Activated CD8-positive, alpha-beta T cell treated with anti-CD3 and anti-CD28 coated beads for 36 hours (primary cell): Measurements from ENCODE around the gene MAP2. TPM values are rescaled to one million over a fixed set of nuclear protein-coding genes. Genes with fewer than 3 reads are reported as not detected.

Source experiments
- ATAC-seq: fragments of 200-7000 bp; cut with Tn5 transposase; one replicate; pipeline ENCODE4 v1.10.0; 2021; ENCODE audit warnings: mild to moderate bottlenecking, moderate library complexity
- CTCF ChIA-PET: fragments of 350-600 bp; sonication (Branson Sonifier 250); formaldehyde crosslinking; loops from one replicate; lab custom pipeline; 2021; ENCODE audit warnings: antibody characterized with exemption; lab: Charles Lee
- POLR2A ChIA-PET: fragments of 350-600 bp; sonication (Branson Sonifier 250); formaldehyde crosslinking; loops from one replicate; lab custom pipeline; 2021; ENCODE audit warnings: antibody characterized with exemption; lab: Charles Lee
- DNase-seq: peaks from one replicate; pipeline ENCODE4 v3.0.0-alpha.2; 2020
- H3K27ac Mint-ChIP-seq: one replicate; pipeline ENCODE4 v1.8.0; 2021; ENCODE audit warnings: mild to moderate bottlenecking, mixed read lengths
- H3K27me3 Mint-ChIP-seq: one replicate; pipeline ENCODE4 v1.8.0; 2021; ENCODE audit warnings: mixed read lengths
- H3K36me3 Mint-ChIP-seq: one replicate; pipeline ENCODE4 v1.8.0; 2021; ENCODE audit warnings: low read depth, mixed read lengths
- H3K4me1 Mint-ChIP-seq: one replicate; pipeline ENCODE4 v1.8.0; 2021; ENCODE audit warnings: low read depth, mixed read lengths
- H3K4me3 Mint-ChIP-seq: one replicate; pipeline ENCODE4 v1.8.0; 2021; ENCODE audit warnings: mild to moderate bottlenecking, moderate library complexity, mixed read lengths
- H3K9me3 Mint-ChIP-seq: one replicate; pipeline ENCODE4 v1.8.0; 2021; ENCODE audit warnings: mixed read lengths
- CTCF ChIP-seq: fragments of 200-600 bp; IDR thresholded peaks from one replicate; pipeline ENCODE4 v1.8.0; 2022; ENCODE audit warnings: antibody characterized with exemption, mild to moderate bottlenecking
- intact Hi-C: fragments of 100-400 bp; cut with micrococcal nuclease; formaldehyde crosslinking; loops from one replicate; pipeline ENCODE4 v1.10.0; 2022
- total RNA-seq, 2 experiments: library from RNA; stranded (reverse); gene quantifications; one replicate each; pipeline ENCODE4 v1.2.3, GENCODE V29; 2021

Gene MAP2
- total RNA-seq, 2 experiments from 2014 or later, result not detected

- DNase-seq, result no peak
- no peak overlapping the region for H3K27ac Mint-ChIP-seq
- CTCF ChIA-PET, result no interaction called here
Observed at GRCh38 chr2:209526561-209526960, 102.7 kb downstream of the MAP2 start.

GRCh38 chr2:209529579-209529978 lies 105.7 kb downstream of the MAP2 start:
- no peak for TF ChIP-seq CTCF
- H3K36me3 Mint-ChIP-seq, result no peaks in the 10 kb centered on the region
- DNase-seq (no peak), ATAC-seq (no peak)
- H3K4me3 Mint-ChIP-seq, result no peak overlapping the region
- ChIA-PET CTCF (no interaction called here), POLR2A (no interaction called here)
- H3K9me3 Mint-ChIP-seq, result no peaks in the 10 kb centered on the region
- H3K27ac Mint-ChIP-seq, result no peak overlapping the region
- intact Hi-C loops, result no loop called here
- H3K27me3 Mint-ChIP-seq, result no peaks in the 10 kb centered on the region
- H3K4me1 Mint-ChIP-seq, result peaks cover 20% of the 10 kb centered on the region

More at GRCh38 chr2:209526561-209526960, 102.7 kb downstream of the MAP2 start:
- Mint-ChIP-seq H3K4me1 (peaks cover 20% of the 10 kb centered on the region), H3K36me3 (no peaks in the 10 kb centered on the region), H3K4me3 (no peak overlapping the region), H3K27me3 (no peaks in the 10 kb centered on the region), H3K9me3 (no peaks in the 10 kb centered on the region)
- no peak for ATAC-seq
- POLR2A ChIA-PET, result no interaction called here
- intact Hi-C loops, result no loop called here
- TF ChIP-seq CTCF, result no peak

GRCh38 chr2:209532321-209532720 lies 108.5 kb downstream of the MAP2 start:
- no peaks in the 10 kb centered on the region for H3K9me3 Mint-ChIP-seq
- H3K4me3 Mint-ChIP-seq, result no peak overlapping the region
- no peak for TF ChIP-seq CTCF
- DNase-seq (no peak), ATAC-seq (no peak)
- H3K27me3 Mint-ChIP-seq, result no peaks in the 10 kb centered on the region
- H3K36me3 Mint-ChIP-seq, result no peaks in the 10 kb centered on the region
- intact Hi-C loops, result no loop called here
- CTCF ChIA-PET, result no interaction called here
- no peak overlapping the region for H3K27ac Mint-ChIP-seq
- POLR2A ChIA-PET, result no interaction called here
- peaks cover 4% of the 10 kb centered on the region for H3K4me1 Mint-ChIP-seq

GRCh38 chr2:209533391-209533790 lies 109.5 kb downstream of the MAP2 start:
- POLR2A ChIA-PET, result no interaction called here
- TF ChIP-seq CTCF, result no peak
- H3K27me3 Mint-ChIP-seq, result no peaks in the 10 kb centered on the region
- ATAC-seq (no peak), DNase-seq (no peak)
- H3K36me3 Mint-ChIP-seq, result no peaks in the 10 kb centered on the region
- H3K4me1 Mint-ChIP-seq, result no peaks in the 10 kb centered on the region
- intact Hi-C loops, result no loop called here
- H3K4me3 Mint-ChIP-seq, result no peak overlapping the region
- H3K27ac Mint-ChIP-seq, result no peak overlapping the region
- H3K9me3 Mint-ChIP-seq, result no peaks in the 10 kb centered on the region
- CTCF ChIA-PET, result no interaction called here

GRCh38 chr2:209534228-209534627 lies 110.4 kb downstream of the MAP2 start:
- ATAC-seq, result no peak
- Mint-ChIP-seq H3K9me3 (no peaks in the 10 kb centered on the region), H3K27ac (no peak overlapping the region), H3K4me1 (no peaks in the 10 kb centered on the region), H3K27me3 (no peaks in the 10 kb centered on the region), H3K36me3 (no peaks in the 10 kb centered on the region), H3K4me3 (no peak overlapping the region)
- ChIA-PET POLR2A (no interaction called here), CTCF (no interaction called here)
- no peak for TF ChIP-seq CTCF
- DNase-seq, result no peak
- intact Hi-C loops, result no loop called here
